ENCODE results near the gene AREG.

DNA sequence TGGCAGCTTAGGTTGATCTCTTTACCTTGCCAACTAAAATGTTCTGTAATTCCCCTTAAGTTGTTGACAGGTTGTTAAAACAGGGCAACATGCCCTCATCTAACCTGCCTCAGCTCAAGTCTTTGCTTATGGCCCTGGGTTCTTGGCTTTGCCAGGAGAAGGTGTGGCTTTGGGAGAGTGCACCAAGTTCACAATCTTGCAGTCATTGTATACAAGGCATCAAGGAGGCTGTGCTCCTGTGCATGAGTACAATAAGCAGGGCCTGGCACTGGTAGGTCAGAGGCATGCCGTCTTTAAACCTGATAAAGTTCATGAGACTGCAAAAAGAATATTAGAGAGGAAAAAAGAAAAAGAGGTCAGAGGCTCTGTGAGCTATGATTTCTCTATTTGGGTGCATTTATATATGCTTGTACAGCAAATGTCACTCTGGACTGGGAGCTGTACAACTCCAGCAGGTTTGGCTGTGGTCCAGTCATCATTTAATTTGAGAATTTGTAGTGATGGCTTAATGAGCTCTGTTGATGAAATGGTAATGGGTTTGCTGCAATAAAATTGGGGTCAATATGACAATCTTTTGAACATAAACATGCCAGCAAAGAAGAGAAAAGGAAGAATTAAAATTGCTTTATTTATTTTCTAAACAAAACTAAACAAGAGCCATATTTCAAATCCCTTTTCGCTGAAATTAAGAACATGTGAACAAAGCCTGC, 30.3 kb downstream of the AREG start:
- TF ChIP-seq, protein P1, sequence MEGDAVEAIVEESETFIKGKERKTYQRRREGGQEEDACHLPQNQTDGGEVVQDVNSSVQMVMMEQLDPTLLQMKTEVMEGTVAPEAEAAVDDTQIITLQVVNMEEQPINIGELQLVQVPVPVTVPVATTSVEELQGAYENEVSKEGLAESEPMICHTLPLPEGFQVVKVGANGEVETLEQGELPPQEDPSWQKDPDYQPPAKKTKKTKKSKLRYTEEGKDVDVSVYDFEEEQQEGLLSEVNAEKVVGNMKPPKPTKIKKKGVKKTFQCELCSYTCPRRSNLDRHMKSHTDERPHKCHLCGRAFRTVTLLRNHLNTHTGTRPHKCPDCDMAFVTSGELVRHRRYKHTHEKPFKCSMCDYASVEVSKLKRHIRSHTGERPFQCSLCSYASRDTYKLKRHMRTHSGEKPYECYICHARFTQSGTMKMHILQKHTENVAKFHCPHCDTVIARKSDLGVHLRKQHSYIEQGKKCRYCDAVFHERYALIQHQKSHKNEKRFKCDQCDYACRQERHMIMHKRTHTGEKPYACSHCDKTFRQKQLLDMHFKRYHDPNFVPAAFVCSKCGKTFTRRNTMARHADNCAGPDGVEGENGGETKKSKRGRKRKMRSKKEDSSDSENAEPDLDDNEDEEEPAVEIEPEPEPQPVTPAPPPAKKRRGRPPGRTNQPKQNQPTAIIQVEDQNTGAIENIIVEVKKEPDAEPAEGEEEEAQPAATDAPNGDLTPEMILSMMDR (IDR thresholded peaks at IDR 0.05) = no peak
- no peak for TF ChIP-seq POLR2A (IDR thresholded peaks at IDR 0.05)
